ENCODE data around the gene GTPBP1.
A peak's percentile ranks its signal among the peaks of the same experiment; 100 is the strongest.

GTPBP1 gene

GRCh38 chr22:38741576-38741975 lies 35.8 kb downstream of the GTPBP1 start:
- Mint-ChIP-seq H3K27me3 (ENCODE audit: low read depth, poor library complexity) (no peaks in the 10 kb centered on the region), H3K9me3 (no peaks in the 10 kb centered on the region), H3K4me3 (no peak overlapping the region), H3K4me1 (peaks cover 10% of the 10 kb centered on the region), H3K27ac (peak overlapping the region; percentile 64), H3K36me3 (ENCODE audit: low read depth) (peaks cover 62% of the 10 kb centered on the region)
- TF ChIP-seq CTCF (IDR thresholded peaks at IDR 0.05) = no peak
- no peak for DNase-seq

GRCh38 chr22:38742176-38742942 lies 36.6 kb downstream of the GTPBP1 start:
- Mint-ChIP-seq H3K36me3 (ENCODE audit: low read depth) (peaks cover 57% of the 10 kb centered on the region), H3K27ac (no peak overlapping the region), H3K27me3 (ENCODE audit: low read depth, poor library complexity) (no peaks in the 10 kb centered on the region)

GRCh38 chr22:38744981-38745380 lies 39.2 kb downstream of the GTPBP1 start:
- no peak for TF ChIP-seq CTCF (IDR thresholded peaks at IDR 0.05)
- peaks cover 56% of the 10 kb centered on the region for H3K36me3 Mint-ChIP-seq (ENCODE audit: low read depth)
- peaks cover 14% of the 10 kb centered on the region for H3K4me1 Mint-ChIP-seq
- H3K27me3 Mint-ChIP-seq (ENCODE audit: low read depth, poor library complexity) = no peaks in the 10 kb centered on the region
- DNase-seq = no peak
- H3K27ac Mint-ChIP-seq = no peak overlapping the region
- no peak overlapping the region for H3K4me3 Mint-ChIP-seq
- H3K9me3 Mint-ChIP-seq = no peaks in the 10 kb centered on the region

More at GRCh38 chr22:38742176-38742942, 36.6 kb downstream of the GTPBP1 start:
- Mint-ChIP-seq H3K4me1 (peaks cover 6% of the 10 kb centered on the region), H3K4me3 (no peak overlapping the region), H3K9me3 (no peaks in the 10 kb centered on the region)
- TF ChIP-seq CTCF (IDR thresholded peaks at IDR 0.05) = no peak
- DNase-seq = no peak

- peaks cover 14% of the 10 kb centered on the region for H3K4me1 Mint-ChIP-seq
- H3K4me3 Mint-ChIP-seq = no peak overlapping the region
These were observed 40.1 kb downstream of the GTPBP1 start for GRCh38 chr22:38745676-38746460.

GRCh38 chr22:38748487-38749136 lies 42.9 kb downstream of the GTPBP1 start:
- no peak for DNase-seq
- Mint-ChIP-seq H3K4me1 (peaks cover 16% of the 10 kb centered on the region), H3K9me3 (no peaks in the 10 kb centered on the region), H3K27me3 (ENCODE audit: low read depth, poor library complexity) (peaks cover 3% of the 10 kb centered on the region), H3K36me3 (ENCODE audit: low read depth) (peaks cover 37% of the 10 kb centered on the region), H3K27ac (peak overlapping the region; percentile 48), H3K4me3 (no peak overlapping the region)
- TF ChIP-seq CTCF (IDR thresholded peaks at IDR 0.05) = no peak

More at GRCh38 chr22:38745676-38746460, 40.1 kb downstream of the GTPBP1 start:
- no peaks in the 10 kb centered on the region for H3K9me3 Mint-ChIP-seq
- TF ChIP-seq CTCF (IDR thresholded peaks at IDR 0.05) = no peak
- no peaks in the 10 kb centered on the region for H3K27me3 Mint-ChIP-seq (ENCODE audit: low read depth, poor library complexity)
- no peak overlapping the region for H3K27ac Mint-ChIP-seq
- H3K36me3 Mint-ChIP-seq (ENCODE audit: low read depth) = peaks cover 57% of the 10 kb centered on the region
- DNase-seq = no peak

Measured in nephron progenitor cell (in vitro differentiated cells).